ENCODE data around the gene VAV3.

Gene VAV3

DNA sequence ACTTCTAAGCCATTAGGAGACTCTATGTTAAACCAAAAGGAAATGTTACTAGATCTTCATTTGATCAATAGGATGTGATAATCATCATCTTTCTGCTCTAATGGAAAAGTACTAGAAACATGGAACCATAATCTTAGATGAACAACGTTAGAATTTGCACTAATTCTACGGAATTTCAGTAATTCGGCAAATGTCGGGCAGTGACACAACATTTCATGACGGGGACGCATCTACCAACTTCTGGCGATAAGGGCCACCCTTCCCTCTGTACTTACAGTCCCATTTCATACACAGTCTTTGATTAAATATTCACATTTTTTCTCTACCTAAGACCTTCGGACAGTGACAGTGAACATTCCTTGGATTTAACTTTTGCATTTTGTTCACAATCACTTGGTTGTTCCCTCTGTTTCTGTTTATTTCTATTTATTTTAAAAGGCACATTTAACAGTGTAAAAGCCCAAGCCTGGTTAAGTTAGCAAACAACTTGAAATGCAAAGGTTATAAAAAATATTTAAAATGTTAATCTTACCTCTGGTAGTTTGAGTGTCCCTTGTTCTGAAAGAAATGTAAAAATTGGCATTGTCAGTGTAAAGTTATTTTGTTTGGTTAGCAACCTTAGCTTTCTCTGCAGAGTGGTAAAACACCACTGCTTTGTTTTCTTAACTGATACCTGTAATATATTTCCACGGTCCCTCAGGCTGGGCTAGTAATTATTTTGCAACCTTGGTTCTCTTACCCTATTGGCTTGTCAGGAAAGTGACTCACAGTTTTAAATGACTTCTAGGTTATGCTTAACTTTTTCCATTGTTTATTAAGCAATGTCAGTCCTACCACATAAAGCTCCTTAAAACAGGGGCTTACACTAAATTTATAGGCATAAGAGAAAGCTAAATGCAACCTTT, 276.9 kb downstream of the VAV3 start:
- no peak for DNase-seq (ENCODE audit: low read depth in 1 of 2, low spot score in 1 of 2)

DNA sequence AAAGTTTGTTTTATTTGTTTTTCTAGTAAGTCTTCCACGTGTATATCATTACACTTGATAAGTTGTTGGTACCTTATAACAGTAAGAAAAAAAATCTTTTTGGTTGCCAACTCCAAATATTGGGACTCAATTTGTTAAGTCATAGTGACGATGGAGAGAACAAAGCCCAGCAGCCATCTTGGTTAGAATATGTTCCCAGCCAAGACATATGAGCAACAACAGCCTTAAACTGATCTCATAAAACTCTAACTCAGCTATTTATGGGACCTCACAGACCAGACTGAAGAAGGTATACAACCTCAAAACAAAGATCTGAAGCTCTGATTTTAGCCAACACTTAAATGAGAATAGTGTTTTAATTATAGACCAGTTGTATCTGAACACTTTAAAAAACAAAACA, 281.3 kb downstream of the VAV3 start:
- no peak for DNase-seq (ENCODE audit: low read depth in 1 of 2, low spot score in 1 of 2)

DNA sequence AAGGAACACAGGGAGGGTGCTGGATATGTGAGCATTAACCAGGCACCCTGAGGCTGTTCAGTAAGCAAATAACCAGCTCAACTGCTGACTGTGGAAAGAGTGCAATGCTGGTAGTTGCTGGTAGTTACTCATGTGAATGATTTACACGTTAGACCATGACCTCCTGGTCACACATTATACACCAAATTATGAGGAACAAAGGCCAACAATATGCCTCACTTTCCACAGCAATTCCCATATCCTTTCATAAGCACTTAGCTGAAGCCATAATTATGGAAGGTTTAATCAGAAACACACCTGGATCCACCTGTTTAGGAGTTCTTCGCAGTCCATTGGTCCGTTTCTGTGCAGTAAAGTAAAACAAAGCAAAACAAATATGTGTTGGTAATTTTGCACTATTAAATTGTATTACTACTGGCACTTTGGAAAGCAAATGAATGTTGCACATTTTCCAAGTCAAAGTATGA, 281.8 kb downstream of the VAV3 start:
- no peak for DNase-seq (ENCODE audit: low read depth in 1 of 2, low spot score in 1 of 2)

DNA sequence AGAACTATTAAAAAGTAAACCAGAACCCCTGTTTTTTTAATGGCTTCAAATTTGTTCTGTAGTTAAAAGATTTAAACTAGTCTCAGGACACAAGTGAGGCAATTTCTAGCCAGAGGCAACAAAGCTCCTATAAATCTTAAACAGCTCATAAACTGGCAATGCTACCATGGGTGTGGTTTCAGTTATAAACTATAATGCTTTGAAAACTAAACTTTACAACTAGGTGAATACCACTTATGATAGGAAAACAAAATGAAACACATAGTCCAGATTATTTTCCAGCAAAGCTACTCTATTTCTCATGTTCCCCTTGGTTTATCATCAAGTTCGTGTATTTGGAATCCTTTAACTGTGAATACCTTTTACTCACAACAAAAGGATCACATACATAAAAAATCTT, 282.5 kb downstream of the VAV3 start:
- DNase-seq (ENCODE audit: low read depth in 1 of 2, low spot score in 1 of 2), result no peak

DNA sequence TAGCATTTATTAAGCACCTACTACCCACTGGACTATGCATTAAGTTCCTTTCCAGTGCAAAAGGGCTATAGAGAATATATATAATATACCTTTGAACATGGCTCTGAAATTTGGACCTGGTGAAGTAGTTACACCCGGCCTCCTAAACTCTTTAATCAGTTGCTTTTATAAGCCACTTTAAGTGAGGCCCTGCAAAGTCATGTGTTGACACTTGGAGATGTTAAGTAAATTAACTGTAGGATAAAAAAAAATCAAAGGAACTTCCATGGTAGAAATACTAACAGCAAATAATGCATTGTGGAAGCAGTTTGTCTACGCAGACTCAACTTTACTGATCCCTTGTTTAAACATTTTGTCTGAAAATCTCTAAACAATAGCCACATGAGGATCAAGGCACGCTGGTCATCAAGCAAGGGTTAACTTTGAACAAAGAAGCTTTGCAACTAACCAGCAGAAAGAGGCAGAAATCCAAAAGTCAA, 283.9 kb downstream of the VAV3 start:
- no peak for DNase-seq (ENCODE audit: low read depth in 1 of 2, low spot score in 1 of 2)

DNA sequence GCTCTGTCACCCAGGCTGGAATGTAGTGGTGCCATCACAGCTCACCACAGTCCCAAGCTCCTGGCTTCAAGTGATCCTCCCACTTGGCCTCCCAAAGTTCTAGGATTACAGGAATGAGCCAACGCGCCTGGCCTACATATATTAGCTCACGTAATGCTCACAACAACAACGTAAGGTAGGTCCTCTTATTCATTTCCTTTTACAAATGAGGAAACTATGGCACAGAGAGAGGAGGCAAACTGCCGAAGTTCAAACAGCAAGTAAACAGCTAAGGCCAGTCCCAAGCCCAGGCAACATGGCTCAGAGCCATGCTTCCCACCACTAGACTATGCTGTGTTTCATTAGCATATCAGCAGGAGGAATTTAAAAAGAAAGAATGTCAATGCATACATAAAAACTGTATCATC, 284.4 kb downstream of the VAV3 start:
- no peak for DNase-seq (ENCODE audit: low read depth in 1 of 2, low spot score in 1 of 2)

DNA sequence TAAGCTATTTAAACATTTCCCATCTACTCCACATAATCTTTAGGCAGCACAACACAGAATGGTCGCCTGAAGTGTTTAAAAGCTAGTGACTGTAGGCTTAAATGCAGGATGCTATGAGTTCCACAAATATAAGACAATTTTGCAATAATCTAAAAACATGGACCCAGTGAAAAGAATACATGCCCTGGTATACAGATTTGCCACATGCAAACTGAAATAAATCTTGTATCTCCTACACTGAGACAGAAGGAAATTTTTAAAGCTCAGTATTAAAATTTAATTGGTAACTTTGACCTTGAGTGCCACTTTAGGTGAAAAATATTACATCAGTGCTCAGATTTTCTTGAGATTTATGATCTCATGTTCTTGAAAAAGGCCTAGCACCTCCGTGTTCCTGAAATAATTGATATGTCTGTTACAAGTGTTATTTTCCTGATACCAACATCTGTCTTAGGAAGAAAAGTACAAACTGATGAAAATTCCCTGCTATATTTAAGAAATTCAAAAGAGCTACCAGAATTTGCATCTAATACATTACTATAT, 285.5 kb downstream of the VAV3 start:
- DNase-seq (ENCODE audit: low read depth in 1 of 2, low spot score in 1 of 2), result no peak

DNA sequence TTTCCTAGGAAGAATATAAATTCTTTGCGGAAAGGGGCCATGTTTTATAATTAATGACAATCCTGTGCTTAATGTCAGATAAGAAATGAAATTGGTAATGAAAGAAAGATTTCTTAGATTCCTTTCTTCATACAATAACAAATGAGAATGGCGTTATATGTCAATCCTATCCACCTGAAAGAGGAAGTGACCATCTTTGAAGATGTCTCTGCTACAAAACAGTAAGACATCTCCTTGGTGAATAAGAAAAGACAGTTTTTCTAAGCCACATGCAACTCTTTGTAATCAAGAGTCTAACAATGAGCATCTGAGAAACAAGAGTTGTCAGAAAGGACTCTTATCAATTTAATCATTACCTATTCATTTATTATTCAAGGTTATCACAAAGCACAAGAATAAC, 286.0 kb downstream of the VAV3 start:
- DNase-seq (ENCODE audit: low read depth in 1 of 2, low spot score in 1 of 2), result no peak

DNA sequence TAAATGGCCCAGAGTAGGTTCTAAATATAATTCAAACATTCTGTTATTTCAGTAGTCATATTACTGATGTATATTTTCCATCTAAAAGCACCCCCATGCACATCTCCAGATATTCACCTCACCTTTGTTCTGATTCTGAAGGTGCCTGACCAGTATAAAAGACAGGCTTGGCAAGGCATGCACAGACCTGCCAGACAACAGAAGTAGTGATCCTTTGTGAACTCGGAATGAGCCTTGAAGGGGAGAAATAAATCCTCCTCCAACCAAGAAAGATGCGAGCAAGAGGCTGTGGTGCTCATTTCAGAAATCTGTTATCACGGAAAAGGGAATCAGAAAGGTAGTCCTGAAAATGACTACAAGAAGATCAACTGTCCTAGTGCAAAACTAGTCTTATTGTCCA, 287.3 kb downstream of the VAV3 start:
- no peak for DNase-seq (ENCODE audit: low read depth in 1 of 2, low spot score in 1 of 2)

DNA sequence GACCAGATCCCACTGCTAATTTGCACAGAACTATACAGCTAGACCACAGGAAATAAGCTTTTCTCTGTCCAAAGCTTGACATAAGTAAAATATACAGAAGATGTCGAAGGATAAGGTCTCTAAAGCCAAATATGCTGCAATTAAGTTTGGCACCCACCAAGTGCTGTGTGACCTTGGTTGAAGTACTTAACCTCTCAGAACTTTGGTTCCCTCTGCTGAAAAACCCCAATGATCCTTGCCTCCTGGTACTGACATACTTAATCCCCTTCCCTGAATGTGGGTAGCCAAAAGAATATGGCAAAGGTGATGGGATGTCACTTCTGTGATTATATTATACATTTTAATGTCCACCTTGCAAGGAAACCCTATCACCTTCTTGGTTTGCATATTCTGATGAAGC, 290.5 kb downstream of the VAV3 start:
- no peak for DNase-seq (ENCODE audit: low read depth in 1 of 2, low spot score in 1 of 2)

DNA sequence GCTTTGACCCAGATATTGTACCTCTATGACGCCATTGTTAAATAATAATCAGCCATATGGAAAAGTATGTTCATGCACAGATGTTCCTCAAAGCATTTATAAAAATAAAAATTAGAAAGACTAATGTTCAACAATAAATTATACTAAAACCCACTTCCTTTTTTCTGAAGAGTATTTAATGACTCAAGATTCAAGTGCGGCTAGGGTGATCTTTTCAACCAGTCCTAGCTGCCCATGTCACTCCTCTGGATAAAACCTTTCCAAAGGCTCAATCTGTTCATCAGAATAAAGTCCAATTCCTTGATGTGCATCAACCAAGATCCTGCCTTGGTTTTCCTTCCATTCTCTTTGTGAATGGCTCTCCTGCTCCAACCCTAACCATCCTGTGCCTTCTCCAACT, 292.0 kb downstream of the VAV3 start:
- no peak for DNase-seq (ENCODE audit: low read depth in 1 of 2, low spot score in 1 of 2)

DNA sequence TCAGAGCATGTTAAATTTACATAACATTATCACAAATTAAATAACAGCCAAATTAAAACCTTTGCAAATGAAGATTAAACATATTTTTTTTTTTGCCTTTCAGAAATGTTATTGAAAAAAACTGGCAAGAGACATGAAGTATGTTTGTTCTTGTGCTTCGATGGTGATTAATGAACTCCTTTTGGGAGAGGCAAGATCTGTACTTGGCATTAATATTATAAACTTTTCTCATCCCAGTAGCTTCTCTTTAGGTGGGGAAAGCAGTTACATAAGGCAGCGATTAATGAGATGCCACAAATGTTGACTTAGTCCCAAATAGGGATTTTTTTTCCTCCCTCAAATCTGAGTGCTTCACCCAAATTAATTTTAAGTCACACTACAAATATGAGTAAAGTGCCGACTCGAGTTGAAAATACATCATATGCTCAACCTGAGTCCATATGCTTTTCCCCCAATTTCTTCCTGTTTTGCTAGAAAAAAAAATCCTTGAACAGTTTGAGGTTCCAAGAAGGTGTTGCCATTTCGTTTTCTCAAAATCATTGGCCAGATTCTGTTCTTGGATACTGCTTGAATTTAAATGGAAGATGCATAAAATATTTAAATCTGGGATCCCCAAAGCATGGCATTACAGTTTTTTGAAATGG, 294.5 kb downstream of the VAV3 start:
- DNase-seq (ENCODE audit: low read depth in 1 of 2, low spot score in 1 of 2), result no peak

DNA sequence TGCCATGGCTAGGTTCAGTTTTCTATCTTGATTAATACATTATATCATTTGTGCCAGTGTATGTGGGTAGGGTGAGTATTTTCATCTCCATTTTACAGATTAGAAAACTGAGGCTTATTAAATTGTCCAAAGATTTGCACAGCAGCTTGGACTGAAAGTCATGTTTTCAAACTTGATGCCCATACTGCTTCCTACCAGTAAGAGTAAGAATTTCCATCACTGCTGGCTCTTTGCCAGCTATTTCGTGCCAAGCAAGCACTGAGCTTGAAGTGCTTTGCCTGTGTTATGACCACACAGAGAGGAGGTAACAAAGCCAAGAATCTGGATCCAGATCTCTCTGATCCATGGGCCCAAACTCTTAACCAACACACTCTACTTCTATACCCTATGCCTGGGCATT, 295.0 kb downstream of the VAV3 start:
- DNase-seq (ENCODE audit: low read depth in 1 of 2, low spot score in 1 of 2), result no peak

DNA sequence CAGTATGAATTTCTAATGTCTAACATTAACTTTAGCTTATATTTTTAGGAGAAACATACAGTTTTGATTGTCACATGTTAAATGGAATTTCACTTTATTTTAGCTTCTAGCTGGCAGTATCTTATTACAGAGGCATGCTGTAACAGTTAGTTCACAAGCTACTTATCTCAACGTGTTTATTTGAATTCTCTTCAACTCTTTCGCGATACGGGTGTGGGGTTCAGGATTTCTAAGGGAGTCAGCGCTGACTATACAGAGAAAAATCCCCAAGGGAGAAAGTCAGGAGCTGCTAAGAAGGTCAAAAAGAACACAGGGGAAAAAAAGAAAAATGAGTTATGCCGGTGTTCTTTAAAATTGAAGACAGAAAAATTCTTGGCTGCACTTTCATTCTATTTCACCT, 296.2 kb downstream of the VAV3 start:
- DNase-seq (ENCODE audit: low read depth in 1 of 2, low spot score in 1 of 2), result no peak

DNA sequence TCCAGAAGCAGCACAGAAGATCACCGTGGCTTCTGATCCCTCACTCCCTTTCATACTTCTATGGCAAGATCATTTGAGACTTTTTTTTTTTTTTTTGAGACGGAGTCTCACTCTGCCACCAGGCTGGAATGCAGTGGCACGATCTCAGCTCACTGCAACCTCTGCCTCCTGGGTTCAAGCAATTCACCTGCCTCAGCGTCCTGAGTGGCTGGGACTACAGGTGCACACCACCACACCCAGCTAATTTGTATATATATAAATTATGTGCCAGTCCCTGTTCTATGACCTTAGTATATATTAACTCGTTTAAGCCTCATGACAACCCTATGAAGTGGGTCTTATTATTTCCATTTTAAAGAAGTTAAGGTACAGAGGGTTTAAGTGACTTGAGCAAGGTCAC, 298.5 kb downstream of the VAV3 start:
- no peak for DNase-seq (ENCODE audit: low read depth in 1 of 2, low spot score in 1 of 2)

DNA sequence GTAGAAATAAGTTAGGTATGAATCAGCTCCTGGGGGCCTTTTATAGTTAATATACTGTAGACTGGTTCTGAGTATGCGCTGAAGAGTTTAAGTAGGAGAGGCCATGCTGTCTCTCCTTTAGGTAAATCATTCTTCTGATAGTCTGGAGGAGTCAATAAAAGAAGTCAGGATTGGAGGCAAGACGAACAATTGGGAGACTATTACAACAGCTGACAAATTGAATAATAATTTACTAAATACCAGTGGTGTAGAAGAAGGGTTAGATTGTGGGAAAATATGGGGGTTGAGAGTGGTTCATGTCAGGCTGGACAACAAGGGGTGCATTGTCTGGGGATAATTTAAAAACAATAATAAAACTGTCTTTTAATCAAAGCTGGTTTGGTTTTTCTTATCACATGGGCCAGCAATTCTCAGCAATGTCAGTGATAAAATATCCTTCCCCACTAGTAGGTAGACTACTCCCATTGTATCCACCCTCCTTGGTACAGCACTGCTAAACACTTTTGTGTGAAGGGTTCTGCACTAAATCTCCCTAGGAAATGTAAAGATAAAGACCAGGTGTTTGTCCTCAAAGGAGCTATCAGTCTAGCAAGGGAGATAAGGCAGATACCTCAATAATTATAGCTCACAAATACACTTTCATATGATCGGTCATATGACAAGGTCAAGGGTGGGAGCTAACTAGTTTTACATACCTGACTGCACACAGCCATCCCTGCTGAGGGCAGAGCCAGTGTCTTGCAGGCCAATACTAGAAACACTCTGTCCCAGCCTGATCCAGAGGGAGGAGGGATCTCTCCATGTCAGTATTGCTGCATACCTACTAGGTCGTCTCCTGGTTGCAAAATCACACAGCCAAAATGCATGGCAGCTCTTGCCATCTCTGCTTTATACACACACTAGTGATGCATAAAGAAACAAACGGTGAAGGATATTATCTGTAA, 299.7 kb downstream of the VAV3 start:
- no peak for DNase-seq (ENCODE audit: low read depth in 1 of 2, low spot score in 1 of 2)

DNA sequence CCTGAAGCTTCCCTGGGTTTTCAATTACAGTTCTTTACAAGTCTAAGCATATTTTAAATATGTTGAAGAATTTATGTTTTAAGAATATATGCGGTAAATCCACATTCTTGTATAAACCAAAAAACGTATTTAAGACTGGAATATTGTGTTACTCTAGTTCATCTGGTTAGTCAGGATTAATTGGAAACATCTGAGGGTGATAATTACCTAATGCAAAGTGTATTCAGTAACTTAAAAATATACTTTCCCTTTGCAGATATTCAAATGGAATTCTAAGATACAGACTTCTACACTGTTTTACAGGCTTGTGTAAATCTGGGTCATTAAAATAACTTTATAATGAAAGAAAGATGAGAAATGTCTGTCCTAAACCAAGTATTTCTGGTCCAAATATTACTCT, 302.0 kb downstream of the VAV3 start:
- no peak for DNase-seq (ENCODE audit: low read depth in 1 of 2, low spot score in 1 of 2)

DNA sequence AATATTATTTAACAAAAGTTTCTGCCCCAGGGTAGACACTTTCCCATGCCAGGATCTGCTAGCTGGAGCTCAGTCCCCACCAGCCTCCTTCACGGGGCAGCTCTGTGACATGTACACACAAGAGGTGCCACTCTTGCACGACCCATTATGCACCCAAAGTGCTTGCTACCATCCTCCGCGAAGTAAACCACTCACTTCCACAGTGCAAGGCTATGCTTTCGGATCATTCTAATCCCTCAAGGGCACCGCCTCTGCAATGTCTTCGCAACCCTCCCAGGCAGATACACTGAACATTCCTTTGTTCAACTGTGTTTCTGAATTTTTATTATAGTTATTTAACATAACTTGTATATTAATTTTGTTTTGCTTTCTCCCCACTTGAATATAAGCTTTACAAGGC, 303.8 kb downstream of the VAV3 start:
- DNase-seq (ENCODE audit: low read depth in 1 of 2, low spot score in 1 of 2), result no peak

DNA sequence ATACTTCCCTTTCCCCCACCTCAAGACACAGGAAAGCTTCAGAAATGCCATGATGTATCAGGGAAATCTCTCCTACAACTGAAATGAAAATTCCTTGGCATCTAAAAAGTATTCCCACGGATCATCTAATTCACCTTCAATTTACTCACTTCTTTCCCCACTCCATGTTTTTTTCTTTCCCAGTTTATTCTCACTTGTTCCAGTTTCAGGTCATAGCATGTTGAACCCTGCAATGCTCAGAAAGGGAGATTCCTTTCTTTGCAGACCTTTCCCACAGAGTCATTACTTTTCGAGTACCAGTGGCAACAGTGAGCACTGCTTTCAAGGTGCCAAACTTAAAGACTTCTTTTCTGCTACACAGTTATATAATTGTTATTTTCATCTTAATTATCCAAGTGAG, 305.0 kb downstream of the VAV3 start:
- no peak for DNase-seq (ENCODE audit: low read depth in 1 of 2, low spot score in 1 of 2)

DNA sequence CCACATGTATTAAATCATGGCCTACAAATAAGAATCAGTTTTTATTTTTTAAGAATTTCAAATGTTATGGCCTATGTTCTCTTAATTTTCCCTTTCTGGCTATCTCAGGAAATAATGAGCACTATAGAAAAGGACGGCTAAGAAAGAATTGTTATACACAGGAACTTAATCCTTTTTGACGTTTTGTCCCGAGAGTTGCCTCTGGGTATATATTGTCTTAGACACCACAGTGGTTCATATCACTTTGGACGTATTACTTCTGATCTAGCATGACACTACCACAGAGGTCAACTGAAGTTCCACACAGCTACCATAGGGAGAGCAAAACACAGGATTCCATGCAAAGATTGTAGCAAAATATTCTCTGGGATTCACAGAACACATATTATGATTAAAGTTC, 307.6 kb downstream of the VAV3 start:
- no peak for DNase-seq (ENCODE audit: low read depth in 1 of 2, low spot score in 1 of 2)

DNA sequence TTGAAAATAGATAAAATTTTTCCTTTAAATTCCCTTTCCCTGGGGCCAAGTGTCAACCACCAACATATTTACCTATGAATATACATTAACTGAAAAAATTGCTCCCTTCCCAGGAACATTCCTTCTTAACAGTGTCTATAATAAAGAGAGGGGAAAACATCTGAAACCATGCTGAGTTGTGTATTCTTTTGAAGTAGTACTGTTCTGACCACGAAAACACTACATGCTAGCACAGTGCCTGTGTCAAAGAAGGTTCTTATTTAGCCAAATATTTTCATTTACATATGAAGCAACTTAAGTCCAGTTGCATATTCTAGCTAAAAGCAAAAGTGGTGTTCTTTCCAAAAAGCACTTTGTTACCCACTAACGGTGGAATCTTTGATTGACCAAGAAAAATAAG, 311.2 kb downstream of the VAV3 start:
- no peak for DNase-seq (ENCODE audit: low read depth in 1 of 2, low spot score in 1 of 2)
